SK-N-SH treated with all-trans-retinoic acid at 6 μM for 48 hours (cell line): ENCODE data around the gene COA8.

Experiments
- ATAC-seq: fragments of 200-7000 bp; cut with Tn5 transposase; 3 replicates; pipeline ENCODE4 v1.9.1; 2020; ENCODE audit warnings: mild to moderate bottlenecking, moderate library complexity
- ARNTL ChIP-seq: fragments of 450-650 bp; formaldehyde crosslinking; IDR thresholded peaks from 2 replicates; pipeline ENCODE4 v1.5.0; 2020; ENCODE audit warnings: low read depth, mild to moderate bottlenecking, moderate library complexity, borderline replicate concordance
- BACH2 ChIP-seq: fragments of 250-450 bp; sonication (Bioruptor Pico); IDR thresholded peaks from 2 replicates; pipeline ENCODE4 v1.9.0; 2021; ENCODE audit warnings: mild to moderate bottlenecking, borderline replicate concordance
- CREB5 ChIP-seq: fragments of 250-450 bp; sonication (Bioruptor Pico); IDR thresholded peaks from 2 replicates; pipeline ENCODE4 v1.5.1; 2020; ENCODE audit warnings: low read depth, mild to moderate bottlenecking, moderate library complexity
- ESRRG ChIP-seq: fragments of 250-450 bp; sonication (Bioruptor Pico); IDR thresholded peaks from 2 replicates; pipeline ENCODE4 v1.6.1; 2021; ENCODE audit warnings: mild to moderate bottlenecking
- GLIS3 ChIP-seq: fragments of 250-450 bp; sonication (Bioruptor Pico); IDR thresholded peaks from 2 replicates; pipeline ENCODE4 v1.5.0; 2020; ENCODE audit warnings: mild to moderate bottlenecking, moderate library complexity
- ISL1 ChIP-seq: fragments of 250-450 bp; sonication (Bioruptor Pico); IDR thresholded peaks from 2 replicates; pipeline ENCODE4 v2.1.2; 2022; ENCODE audit warnings: mild to moderate bottlenecking, moderate library complexity
- OSR1 ChIP-seq: fragments of 250-450 bp; sonication (Bioruptor Pico); IDR thresholded peaks from 2 replicates; pipeline ENCODE4 v1.8.0; 2022; ENCODE audit warnings: moderate library complexity, mild to moderate bottlenecking, inconsistent platforms
- PATZ1 ChIP-seq: fragments of 250-450 bp; sonication (Bioruptor Pico); IDR thresholded peaks from 2 replicates; pipeline ENCODE4 v1.8.0; 2020; ENCODE audit warnings: mild to moderate bottlenecking, moderate library complexity, borderline replicate concordance
- POU6F1 ChIP-seq: fragments of 250-450 bp; sonication (Bioruptor Pico); IDR thresholded peaks from 2 replicates; pipeline ENCODE4 v1.8.0; 2021; ENCODE audit warnings: low read depth, mild to moderate bottlenecking, moderate library complexity, borderline replicate concordance
- PPARA ChIP-seq: fragments of 250-450 bp; sonication (Bioruptor Pico); IDR thresholded peaks from 2 replicates; pipeline ENCODE4 v1.5.0; 2020; ENCODE audit warnings: mild to moderate bottlenecking, borderline replicate concordance
- RARB ChIP-seq: fragments of 250-450 bp; sonication (Bioruptor Pico); IDR thresholded peaks from 2 replicates; pipeline ENCODE4 v1.8.0; 2021; ENCODE audit warnings: mild to moderate bottlenecking, moderate library complexity
- SNAI2 ChIP-seq: fragments of 250-450 bp; sonication (Bioruptor Pico); IDR thresholded peaks from 2 replicates; pipeline ENCODE4 v1.5.0; 2020; ENCODE audit warnings: mild to moderate bottlenecking, moderate library complexity
- TCF4 ChIP-seq: fragments of 250-450 bp; sonication (Bioruptor Pico); IDR thresholded peaks from 2 replicates; pipeline ENCODE4 v1.8.0; 2021; ENCODE audit warnings: mild to moderate bottlenecking, moderate library complexity, borderline replicate concordance
- TOX ChIP-seq: fragments of 250-450 bp; sonication (Bioruptor Pico); IDR thresholded peaks from 2 replicates; pipeline ENCODE4 v1.8.0; 2021; ENCODE audit warnings: mild to moderate bottlenecking, moderate library complexity, borderline replicate concordance
- ZC3H10 ChIP-seq: fragments of 250-450 bp; sonication (Bioruptor Pico); IDR thresholded peaks from 2 replicates; pipeline ENCODE4 v1.5.1; 2021; ENCODE audit warnings: mild to moderate bottlenecking, moderate library complexity
- ZFP3 ChIP-seq: fragments of 250-450 bp; sonication (Bioruptor Pico); IDR thresholded peaks from 2 replicates; pipeline ENCODE4 v1.5.0; 2020; ENCODE audit warnings: mild to moderate bottlenecking, moderate library complexity
- ZFP30 ChIP-seq: fragments of 450-650 bp; formaldehyde crosslinking; IDR thresholded peaks from 2 replicates; pipeline ENCODE4 v1.5.0; 2022; ENCODE audit warnings: mild to moderate bottlenecking, moderate library complexity
- ZNF565 ChIP-seq: fragments of 450-650 bp; formaldehyde crosslinking; conservative IDR thresholded peaks from 2 replicates; pipeline ENCODE4 v1.5.0; 2020; ENCODE audit warnings: low read depth, mild to moderate bottlenecking, moderate library complexity
- ZNF8 ChIP-seq: fragments of 450-650 bp; formaldehyde crosslinking; IDR thresholded peaks from 2 replicates; pipeline ENCODE4 v1.5.0; 2020; ENCODE audit warnings: mild to moderate bottlenecking, moderate library complexity

Gene COA8

GRCh38 chr14:103561381-103562178 lies 1.2 kb upstream of the COA8 start:
- no peak for TF ChIP-seq PPARA
- no peak for TF ChIP-seq CREB5
- TF ChIP-seq BACH2 (CRISPR knock-in tag), result no peak
- TF ChIP-seq RARB (CRISPR knock-in tag), result no peak
- no peak for TF ChIP-seq POU6F1 (CRISPR knock-in tag)
- no peak for TF ChIP-seq ISL1
- no peak for TF ChIP-seq ZFP3 (CRISPR knock-in tag)
- no peak for TF ChIP-seq ZNF565 (CRISPR knock-in tag)
- no peak for TF ChIP-seq SNAI2
- TF ChIP-seq ESRRG (CRISPR knock-in tag), result no peak
- TF ChIP-seq ZFP30, result no peak
- TF ChIP-seq ARNTL (CRISPR knock-in tag), result no peak
- TF ChIP-seq TOX (CRISPR knock-in tag), result no peak
- no peak for TF ChIP-seq OSR1 (CRISPR knock-in tag)
- TF ChIP-seq ZNF8 (CRISPR knock-in tag), result no peak
- TF ChIP-seq TCF4, result no peak
- TF ChIP-seq GLIS3, result no peak
- peak; percentile 65 for ATAC-seq

- no peak; the same call in 2 of the 3 replicates for ATAC-seq
- TF ChIP-seq ZFP3 (CRISPR knock-in tag), result 0 out of 2 replicates have a peak, but pooled peaks have one; percentile 10
- no peak for TF ChIP-seq ZFP30
- TF ChIP-seq ARNTL (CRISPR knock-in tag), result no peak
- TF ChIP-seq BACH2 (CRISPR knock-in tag), result no peak
Measured at GRCh38 chr14:103562179-103562428, 656 bp upstream of the COA8 start.

GRCh38 chr14:103563226-103563620 lies 463 bp downstream of the COA8 start:
- TF ChIP-seq CREB5 (no peak), ISL1 (no peak), ZFP3 (CRISPR knock-in tag) (no peak), POU6F1 (CRISPR knock-in tag) (no peak), TCF4 (no peak), GLIS3 (no peak), ARNTL (CRISPR knock-in tag) (no peak), PATZ1 (CRISPR knock-in tag) (no peak), ZC3H10 (CRISPR knock-in tag) (no peak), ZNF8 (CRISPR knock-in tag) (no peak)
- TF ChIP-seq, all 23 proteins: peak for 0
- no peak for ATAC-seq

- ATAC-seq, result no peak
- TF ChIP-seq ISL1 (no peak), TOX (CRISPR knock-in tag) (no peak)
- TF ChIP-seq, all 23 proteins: peak for 0
Measured at GRCh38 chr14:103563844-103564505, 1.2 kb downstream of the COA8 start.
